ENCODE results near the gene UNC13B. TPM values are rescaled to one million over a fixed set of nuclear protein-coding genes. Genes with fewer than 3 reads are reported as not detected.
"Not testable (repeated sequence)": the region's sequence is repeated elsewhere in the genome, so short reads cannot be mapped to it uniquely, and the experiment has no call there.

UNC13B gene
- total RNA-seq, 4 donors from 2014 or later: 20.2 to 36.8 (median 29.0) TPM

- 90 to 94% methylated on average over 7 of the region's 7 CpGs for WGBS, 2 donors
- no peaks in the 10 kb centered on the region for H3K27me3 ChIP-seq
- no peaks in the 10 kb centered on the region for H3K9me3 ChIP-seq
- no peak overlapping the region for H3K4me3 ChIP-seq
- DNase-seq: no peak
- no peaks in the 10 kb centered on the region for H3K36me3 ChIP-seq
- H3K4me1 ChIP-seq: no peaks in the 10 kb centered on the region
- no peak for TF ChIP-seq CTCF (IDR thresholded peaks at IDR 0.05)
- TF ChIP-seq POLR2A (IDR thresholded peaks at IDR 0.05): no peak
- no peak overlapping the region for H3K27ac ChIP-seq
- intact Hi-C loops (cut with DNase I): no loop called here
These were observed 25.8 kb upstream of the UNC13B start for GRCh38 chr9:35135988-35136387.

GRCh38 chr9:35136866-35137265, 24.9 kb upstream of the UNC13B start:
- 46 to 63% methylated on average over 6 to 8 of the region's 8 CpGs for WGBS, 2 donors
- no peaks in the 10 kb centered on the region for H3K36me3 ChIP-seq
- intact Hi-C loops (cut with DNase I): no loop called here

GRCh38 chr9:35140093-35140492, 21.7 kb upstream of the UNC13B start:
- WGBS, 2 donors: 87 to 97% methylated on average over 2 of the region's 2 CpGs
- no peak for TF ChIP-seq POLR2A (IDR thresholded peaks at IDR 0.05)
- TF ChIP-seq CTCF (IDR thresholded peaks at IDR 0.05): no peak
- intact Hi-C loops (cut with DNase I): no loop called here
- H3K9me3 ChIP-seq: peaks cover 0 to 34% (median 17%) of the 10 kb centered on the region in 3 donors
- H3K4me3 ChIP-seq: no peak overlapping the region
- DNase-seq: no peak
- no peaks in the 10 kb centered on the region for H3K36me3 ChIP-seq
- H3K27me3 ChIP-seq: no peaks in the 10 kb centered on the region
- no peaks in the 10 kb centered on the region for H3K4me1 ChIP-seq
- no peak overlapping the region for H3K27ac ChIP-seq

More at GRCh38 chr9:35136866-35137265, 24.9 kb upstream of the UNC13B start:
- no peak for DNase-seq
- Histone ChIP-seq H3K4me3 (no peak overlapping the region), H3K27me3 (no peaks in the 10 kb centered on the region), H3K4me1 (no peaks in the 10 kb centered on the region), H3K27ac (no peak overlapping the region), H3K9me3 (peaks cover 0 to 8% (median 6%) of the 10 kb centered on the region in 3 donors)
- no peak for TF ChIP-seq CTCF (IDR thresholded peaks at IDR 0.05)
- TF ChIP-seq POLR2A (IDR thresholded peaks at IDR 0.05): no peak

- intact Hi-C loops (cut with DNase I): no loop called here
- H3K27me3 ChIP-seq: no peaks in the 10 kb centered on the region
- H3K4me3 ChIP-seq: no peak overlapping the region
- peaks cover 0 to 40% (median 17%) of the 10 kb centered on the region in 3 donors for H3K9me3 ChIP-seq
- H3K4me1 ChIP-seq: no peaks in the 10 kb centered on the region
- H3K36me3 ChIP-seq: no peaks in the 10 kb centered on the region
- H3K27ac ChIP-seq: no peak overlapping the region
- 72 to 85% methylated on average over 4 to 5 of the region's 5 CpGs for WGBS, 2 donors
- TF ChIP-seq CTCF (IDR thresholded peaks at IDR 0.05) (no peak), POLR2A (IDR thresholded peaks at IDR 0.05) (no peak)
- DNase-seq: no peak
These were observed 19.8 kb upstream of the UNC13B start for GRCh38 chr9:35142037-35142436.

- H3K4me3 ChIP-seq; H3K4me1 ChIP-seq; intact Hi-C loops (cut with DNase I); H3K27me3 ChIP-seq; DNase-seq; H3K27ac ChIP-seq; H3K36me3 ChIP-seq: not testable (repeated sequence)
- 79 to 90% methylated on average over 5 of the region's 5 CpGs for WGBS, 2 donors
- peaks cover 0 to 57% (median 13%) of the 10 kb centered on the region in 3 donors for H3K9me3 ChIP-seq
These were observed 13.8 kb upstream of the UNC13B start for GRCh38 chr9:35147941-35148563.

- intact Hi-C loops (cut with DNase I): no loop called here
- WGBS, 2 donors: 53 to 54% methylated on average over 9 of the region's 9 CpGs
These were observed 8.9 kb upstream of the UNC13B start for GRCh38 chr9:35152926-35153325.

More at GRCh38 chr9:35152926-35153325, 8.9 kb upstream of the UNC13B start:
- no peak for DNase-seq
- no peak overlapping the region for H3K4me3 ChIP-seq
- TF ChIP-seq CTCF (IDR thresholded peaks at IDR 0.05) (no peak), POLR2A (IDR thresholded peaks at IDR 0.05) (no peak)
- no peaks in the 10 kb centered on the region for H3K36me3 ChIP-seq
- peak overlapping the region in 2 of 4 donors; percentile 55 to 58 for H3K27ac ChIP-seq
- H3K9me3 ChIP-seq: peaks cover 0 to 28% (median 13%) of the 10 kb centered on the region in 3 donors
- H3K27me3 ChIP-seq: no peaks in the 10 kb centered on the region
- no peaks in the 10 kb centered on the region for H3K4me1 ChIP-seq
